HG03139 (cell line): ENCODE results near the gene NAP1L5.

Experiments
- ATAC-seq: cut with Tn5 transposase; IDR thresholded peaks from one replicate; pipeline ENCODE4 v1.9.1; 2021; ENCODE audit not compliant: unreplicated experiment

The NAP1L5 gene

DNA sequence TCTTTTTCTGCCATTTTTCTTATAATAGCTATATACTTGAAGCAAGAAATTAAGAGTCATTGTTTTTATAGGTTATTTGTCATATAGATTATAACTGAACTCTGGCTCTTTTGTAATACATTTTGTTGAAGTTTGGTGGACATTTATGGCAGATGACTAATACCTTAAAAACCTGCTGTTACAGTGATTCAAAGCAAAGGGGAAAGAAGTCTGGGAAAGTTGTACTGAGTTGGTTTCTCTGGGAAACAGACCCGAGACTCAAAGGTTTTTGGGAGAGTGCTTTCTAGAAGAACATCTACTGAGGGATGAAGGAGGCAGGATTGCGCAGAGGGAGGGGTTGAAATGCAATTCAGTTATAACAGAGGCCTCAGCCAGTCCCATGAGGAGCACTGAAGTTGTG lies 35.9 kb downstream of the NAP1L5 start:
- ATAC-seq: no peak

DNA sequence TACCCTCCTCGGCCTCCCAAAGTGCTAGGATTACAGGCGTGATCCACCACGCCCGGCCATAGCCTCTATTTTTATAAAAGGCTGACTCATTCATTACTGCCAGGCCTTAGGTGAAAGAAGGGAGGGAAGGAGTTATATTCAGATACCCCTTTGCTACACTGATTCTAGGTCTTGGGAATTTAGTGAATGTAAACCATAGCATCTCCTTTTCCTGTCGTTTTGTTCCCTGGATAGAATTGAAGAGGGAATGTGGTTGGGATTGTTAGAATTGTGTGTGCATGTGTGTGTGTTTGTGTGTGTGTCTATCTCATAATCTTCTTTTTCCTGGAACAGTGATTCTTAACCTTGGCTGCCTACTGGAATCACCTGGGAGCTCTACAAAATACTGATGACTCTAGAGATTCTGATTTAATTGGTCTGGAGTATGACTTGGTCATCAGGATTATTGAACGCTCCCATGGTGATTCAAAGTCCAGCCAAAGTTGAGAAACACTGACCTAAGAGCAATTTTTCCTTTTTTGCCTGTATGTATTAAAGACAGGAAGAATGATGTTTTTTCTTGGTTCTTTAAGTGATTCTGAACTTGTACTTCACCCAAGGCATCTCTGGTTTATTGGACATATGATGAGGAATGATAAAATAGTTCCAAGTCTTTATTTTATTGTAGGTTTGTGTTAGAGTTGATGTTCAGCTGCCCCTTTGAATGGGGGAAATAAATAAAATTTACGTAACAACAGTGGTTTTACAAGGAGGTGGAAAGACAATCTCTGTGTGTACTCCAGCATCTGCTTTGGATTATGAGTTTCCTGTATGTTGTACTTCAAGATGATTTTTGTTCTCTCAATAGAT lies 37.0 kb downstream of the NAP1L5 start:
- ATAC-seq: no peak

DNA sequence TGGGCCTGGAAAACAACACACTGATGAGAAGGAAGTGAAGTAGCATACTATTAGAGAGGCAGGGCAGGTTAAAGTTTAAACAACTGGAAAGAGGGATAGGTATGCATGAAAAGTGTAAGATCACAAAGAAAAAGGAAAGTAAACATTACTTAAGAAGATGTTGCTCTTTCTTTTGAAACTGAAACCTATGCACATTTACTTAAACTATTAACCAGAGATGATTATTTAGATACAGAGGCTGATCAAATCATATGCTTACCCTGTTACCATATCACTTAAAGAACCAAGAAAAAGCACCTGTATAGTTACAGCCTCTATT lies 37.8 kb downstream of the NAP1L5 start:
- no peak for ATAC-seq

DNA sequence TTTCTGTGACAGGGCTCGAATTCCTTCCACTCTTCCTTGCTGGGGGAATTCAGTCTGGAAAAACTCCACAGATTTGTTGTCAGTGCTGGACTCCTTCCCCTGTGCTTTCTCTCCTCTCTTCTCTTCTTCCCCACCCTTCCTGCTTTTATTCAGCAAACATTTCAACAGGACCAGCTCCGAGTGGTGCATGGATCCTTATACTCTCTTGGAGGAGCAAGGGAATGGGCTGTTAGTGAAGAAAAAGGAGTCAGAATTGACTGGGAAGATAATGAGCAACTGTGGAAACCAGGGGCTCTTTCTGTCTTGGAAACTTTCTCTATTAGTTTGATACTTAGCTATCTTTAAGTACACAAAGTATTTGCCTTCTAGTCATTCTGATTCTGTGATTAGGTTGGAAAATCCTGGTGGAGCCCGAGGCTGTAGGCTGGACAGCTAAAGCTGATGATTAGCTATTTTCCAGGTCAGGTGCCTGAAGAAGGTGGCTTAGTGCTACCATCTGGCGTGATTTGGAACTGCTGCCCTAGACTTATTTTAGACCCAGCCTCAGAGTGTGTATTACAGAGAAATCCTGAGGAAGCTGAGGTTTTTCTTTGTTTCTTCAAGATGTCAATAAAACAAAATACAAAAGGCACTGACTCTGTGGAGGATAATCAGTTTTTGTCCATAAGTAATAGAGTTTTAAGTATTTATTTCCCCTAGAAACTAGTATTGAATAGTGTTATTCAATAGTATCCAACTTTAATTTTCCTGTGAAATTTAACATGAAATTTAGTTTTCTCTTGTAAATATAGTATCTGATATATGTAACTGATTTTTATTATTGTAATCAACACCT lies 38.4 kb downstream of the NAP1L5 start:
- ATAC-seq: peak; percentile 85

DNA sequence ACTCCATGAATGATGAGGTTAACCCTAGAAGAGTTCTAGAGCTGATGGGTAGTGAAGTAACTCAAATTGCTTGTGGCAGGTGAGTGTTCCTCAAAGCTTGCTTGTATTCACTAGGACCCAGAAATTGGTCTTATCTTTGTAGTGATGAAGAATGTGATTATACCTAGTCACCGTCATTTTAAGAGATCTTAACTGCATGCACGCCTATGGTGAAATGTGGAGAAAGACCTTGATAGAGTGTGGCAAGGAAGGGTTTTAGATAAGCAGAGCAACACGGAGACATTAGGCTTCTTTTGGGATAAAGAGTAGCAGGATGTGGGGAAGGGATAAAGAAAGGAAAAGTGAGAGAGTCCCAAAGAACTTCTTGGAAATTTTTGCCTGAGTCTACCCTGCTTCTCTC lies 42.4 kb downstream of the NAP1L5 start:
- ATAC-seq: no peak

DNA sequence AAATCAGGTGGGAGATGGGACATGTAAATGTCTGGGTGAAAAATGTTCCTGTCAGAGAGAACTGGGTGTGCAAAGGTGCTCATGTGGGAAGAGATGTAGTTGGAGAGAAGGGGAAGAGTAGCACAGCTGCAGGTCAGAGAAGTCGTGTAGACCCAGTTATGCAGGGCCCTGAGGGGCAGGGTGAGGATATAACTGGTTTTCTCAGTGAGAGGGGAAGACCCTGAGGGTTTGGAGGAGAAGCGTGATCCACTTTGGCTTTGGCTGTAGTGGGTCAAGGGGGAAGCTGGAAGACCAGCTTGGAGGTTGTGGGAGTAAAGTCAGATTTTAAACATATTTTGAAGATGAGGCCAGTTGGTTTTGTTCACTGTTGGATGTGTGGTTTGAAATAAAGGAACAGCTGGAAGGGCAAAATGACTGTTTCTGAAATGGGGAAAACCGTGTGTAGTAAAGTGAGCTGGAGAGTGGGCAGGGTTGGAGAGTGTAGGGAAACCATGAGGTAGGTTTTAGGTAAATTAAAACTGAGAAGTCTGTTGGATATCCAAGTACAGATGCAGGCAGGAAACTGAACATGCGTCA lies 44.2 kb downstream of the NAP1L5 start:
- no peak for ATAC-seq

DNA sequence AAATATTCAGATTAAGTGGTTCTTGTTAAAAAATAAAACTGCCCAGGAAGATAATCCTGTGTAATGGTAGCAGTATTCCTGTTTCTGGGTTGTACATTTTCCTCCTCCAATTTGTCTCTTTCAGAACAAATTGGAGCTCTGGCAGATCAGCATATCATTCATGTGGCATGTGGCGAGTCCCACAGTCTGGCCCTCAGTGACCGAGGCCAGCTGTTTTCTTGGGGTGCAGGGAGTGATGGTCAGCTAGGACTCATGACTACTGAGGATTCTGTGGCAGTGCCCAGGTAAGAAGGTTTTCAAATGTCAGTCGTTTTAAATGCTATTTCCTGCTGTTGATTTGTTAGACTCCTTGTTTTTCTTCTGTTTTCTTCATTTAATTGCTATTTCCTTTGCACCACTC lies 47.9 kb downstream of the NAP1L5 start:
- ATAC-seq: no peak

DNA sequence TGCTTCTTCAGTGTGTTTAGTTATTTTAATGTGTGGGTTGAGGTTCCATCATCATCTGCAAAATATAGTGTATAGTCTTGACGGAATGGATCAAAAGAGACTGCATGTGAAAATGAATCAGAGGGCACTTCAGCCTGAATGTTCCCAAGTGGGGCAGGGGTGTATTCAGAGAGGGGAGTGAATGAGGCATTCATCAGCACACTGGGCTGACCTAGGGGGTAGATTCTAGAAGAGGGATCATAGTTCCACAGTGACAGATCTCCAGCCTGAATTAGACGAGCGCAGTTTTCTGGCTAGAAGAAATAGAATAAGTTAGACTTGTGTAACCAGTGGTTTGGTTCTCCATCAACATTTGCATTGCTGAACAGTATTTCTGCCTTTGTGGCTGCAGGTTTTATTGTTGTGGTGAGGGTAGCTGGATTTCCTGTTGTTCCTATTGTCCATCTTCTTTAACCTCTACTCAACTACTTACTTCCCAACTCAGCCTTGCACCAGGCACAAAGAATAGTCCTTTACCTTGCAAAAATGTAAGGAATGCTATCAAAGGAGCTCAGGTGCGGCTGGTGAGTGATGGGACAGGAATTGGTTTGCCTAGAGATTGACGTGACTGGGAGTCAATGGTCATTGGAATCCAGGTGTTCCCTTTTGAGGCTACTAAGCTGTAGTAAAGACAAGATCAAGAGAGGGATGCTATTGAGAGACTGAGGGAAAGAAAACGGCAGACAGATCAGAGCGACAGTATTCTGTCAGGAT lies 50.9 kb downstream of the NAP1L5 start:
- ATAC-seq: no peak

DNA sequence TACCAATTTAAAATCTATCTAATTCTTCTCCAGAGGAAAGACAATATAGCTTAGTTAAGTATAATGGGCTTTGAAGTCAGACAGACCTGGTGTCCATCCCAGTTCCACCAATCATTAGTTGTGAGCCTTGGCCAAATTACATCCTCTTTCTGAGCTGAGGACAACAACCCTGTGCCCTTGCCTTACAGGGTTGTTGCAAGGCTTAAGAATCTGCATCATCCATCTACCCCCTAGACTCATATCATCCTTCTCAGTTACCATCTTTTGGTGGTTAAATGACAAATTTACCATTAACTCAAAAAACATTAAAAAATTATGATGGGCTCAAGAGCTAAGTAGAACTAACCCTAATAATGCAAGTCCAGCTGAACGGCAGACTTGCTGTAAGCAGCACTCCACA lies 51.6 kb downstream of the NAP1L5 start:
- ATAC-seq: no peak
